ENCODE data around the gene NFAM1. TPM values are rescaled to one million over a fixed set of nuclear protein-coding genes. Genes with fewer than 3 reads are reported as not detected.

NFAM1 gene, protein sequence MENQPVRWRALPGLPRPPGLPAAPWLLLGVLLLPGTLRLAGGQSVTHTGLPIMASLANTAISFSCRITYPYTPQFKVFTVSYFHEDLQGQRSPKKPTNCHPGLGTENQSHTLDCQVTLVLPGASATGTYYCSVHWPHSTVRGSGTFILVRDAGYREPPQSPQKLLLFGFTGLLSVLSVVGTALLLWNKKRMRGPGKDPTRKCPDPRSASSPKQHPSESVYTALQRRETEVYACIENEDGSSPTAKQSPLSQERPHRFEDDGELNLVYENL
- polyA plus RNA-seq (2014; cell fraction: cytosol; rRNA removed): 0.15 and 0.65 TPM in 2 replicates
- 0.33 and 0.42 TPM in 2 replicates for polyA plus RNA-seq (2014; cell fraction: nucleus; rRNA removed)

DNA sequence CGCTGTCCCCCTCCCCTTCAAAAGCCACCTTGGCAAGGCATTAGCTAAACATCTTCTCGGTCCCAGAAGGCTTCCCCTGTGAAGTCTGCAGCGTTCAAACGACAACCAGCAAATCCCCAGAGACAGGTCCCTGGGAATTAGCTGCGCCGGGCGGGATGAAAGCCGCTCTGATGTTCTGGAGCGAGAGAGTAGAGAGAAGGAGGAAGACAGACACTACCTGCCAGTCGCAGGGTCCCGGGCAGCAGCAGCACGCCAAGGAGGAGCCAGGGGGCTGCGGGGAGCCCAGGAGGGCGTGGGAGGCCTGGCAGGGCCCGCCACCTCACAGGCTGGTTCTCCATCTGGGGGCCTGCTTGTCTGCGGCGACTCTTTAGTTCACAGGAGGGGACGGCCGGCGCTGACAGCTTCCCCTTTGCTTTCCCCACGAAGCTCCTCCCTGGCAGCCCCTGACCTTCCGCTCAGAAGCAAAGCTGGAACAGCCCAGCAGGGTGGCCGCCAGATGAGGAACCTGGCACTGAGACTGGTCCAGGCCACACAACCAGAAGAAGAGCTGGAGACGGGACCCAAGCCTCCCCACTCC lies at the start of gene NFAM1:
Gene NFAM1, minus strand, starts transcription at position 384 of the 577 bp plus-strand sequence. Its CDS starts 46 bp downstream, at position 338.
- peak; percentile 71 for DNase-seq (ENCODE audit: low spot score)

DNA sequence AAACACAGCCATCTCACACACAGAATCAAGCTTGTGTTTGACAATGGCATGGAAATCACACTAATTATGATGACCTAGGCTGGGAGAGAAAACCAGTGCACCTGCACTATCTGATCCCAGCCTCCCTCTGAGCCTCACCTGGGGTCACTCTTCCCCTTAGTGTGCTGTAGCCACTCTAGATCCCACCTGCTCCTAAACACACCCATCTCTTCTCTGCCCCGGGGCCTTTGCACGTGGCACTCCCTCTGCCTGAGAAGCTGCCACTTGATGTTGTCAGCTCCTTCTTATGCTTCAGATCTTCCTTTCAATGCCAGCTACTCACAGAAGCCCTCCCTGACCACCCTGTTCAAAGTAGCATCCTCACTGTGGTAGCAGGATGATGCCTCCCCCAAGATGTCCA lies 42.9 kb upstream of the NFAM1 start:
- no peak for DNase-seq (ENCODE audit: low spot score)

DNA sequence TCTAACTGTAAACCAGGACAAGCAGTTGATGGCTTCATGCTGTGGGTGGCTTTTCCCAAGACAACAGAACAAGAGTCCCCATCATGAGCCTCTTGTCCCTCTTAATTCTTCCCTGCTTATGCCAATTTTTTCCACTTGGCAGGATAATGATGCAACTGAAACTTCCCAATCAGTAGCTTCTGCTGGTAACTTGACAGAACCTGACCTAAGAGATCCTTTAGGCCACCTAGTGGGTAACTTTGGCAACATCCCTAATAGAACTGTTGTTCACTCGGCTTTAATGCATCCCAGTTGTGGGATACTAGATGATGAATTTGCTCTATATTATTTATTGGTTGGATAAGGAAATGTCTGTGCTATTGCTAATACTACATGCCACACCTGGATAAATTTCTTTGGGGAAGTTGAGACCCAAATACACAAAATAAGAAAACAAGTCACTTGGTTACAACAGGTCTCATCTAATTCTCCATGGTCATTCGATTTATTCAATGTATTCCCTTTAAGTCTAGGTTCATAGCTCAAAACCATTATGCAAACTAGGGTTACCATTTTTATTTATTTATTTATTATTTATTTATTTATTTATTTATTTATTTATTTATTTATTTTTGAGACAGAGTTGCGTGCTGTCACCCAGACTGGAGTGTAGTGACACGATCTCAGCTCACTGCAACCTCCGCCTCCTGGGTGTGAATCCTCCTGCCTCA lies 41.4 kb upstream of the NFAM1 start:
- peak; percentile 71 for DNase-seq (ENCODE audit: low spot score)

DNA sequence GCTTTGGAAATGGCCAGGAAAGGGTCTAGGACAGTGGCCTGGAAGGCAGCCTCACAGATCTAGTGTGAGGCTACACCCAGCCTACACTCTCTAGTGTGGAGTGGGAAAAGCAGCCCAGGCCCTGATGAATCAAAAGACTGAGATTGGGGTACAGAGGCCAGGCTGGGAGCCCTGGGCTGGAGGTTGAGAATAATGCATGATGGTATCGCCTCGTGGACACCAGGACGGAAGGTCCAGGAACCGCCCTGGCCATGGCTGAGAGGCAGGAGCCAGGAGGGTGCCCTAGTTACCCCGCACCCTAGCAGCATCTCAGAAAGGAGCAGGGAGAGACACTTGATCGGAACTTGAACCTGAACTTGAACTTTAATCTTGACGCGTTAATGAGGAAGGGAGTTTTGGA lies 40.5 kb upstream of the NFAM1 start:
- no peak for DNase-seq (ENCODE audit: low spot score)

DNA sequence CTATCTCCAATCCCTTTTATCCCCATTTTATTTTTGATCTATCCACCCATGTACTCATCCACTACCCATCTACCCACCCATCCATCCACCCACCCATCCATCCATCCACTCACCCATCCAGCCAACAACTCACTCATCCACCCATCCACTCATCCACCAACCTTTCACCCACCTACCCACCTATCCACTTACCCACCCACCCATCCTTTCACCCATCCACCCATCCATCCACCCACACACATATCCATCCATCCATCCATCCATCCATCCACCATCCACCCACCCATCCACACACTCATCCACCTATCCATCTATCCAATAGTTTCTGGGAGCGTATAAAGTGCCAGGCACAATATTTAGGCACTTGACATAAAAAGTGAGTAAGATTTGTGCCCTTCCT lies 39.2 kb upstream of the NFAM1 start:
- DNase-seq (ENCODE audit: low spot score): no peak

DNA sequence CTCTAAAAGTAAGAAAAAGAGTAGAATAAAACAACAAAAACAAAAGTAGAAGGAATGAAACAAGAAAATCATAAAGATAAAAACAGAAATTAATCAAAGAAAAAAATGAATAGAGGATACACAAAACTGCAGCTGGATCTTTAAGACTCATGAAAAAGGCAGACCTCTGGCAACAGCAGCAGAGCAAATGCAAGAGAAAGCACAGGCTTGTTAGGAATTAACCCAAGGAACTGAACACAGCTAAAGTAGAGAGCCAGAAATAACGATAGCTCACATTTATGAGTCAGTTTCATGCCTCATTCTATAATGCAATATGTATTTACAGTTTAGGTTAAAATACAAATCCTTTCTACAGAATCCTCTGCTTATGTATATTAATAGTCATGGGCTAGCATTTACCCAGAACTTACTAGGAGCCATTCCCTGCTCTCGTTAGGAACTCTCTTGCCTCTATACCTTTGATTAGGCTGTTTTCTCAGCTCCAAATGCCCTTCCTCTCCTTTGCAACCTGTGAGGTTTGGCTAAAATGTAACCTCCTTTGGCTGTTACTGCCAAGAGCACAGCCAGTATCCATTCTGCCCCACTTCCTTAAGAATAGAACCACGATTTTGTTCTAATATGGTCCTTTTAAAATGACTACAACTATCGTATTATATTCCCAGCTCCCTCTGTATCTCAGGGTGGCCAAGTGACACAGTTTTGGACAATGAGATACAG lies 38.3 kb upstream of the NFAM1 start:
- DNase-seq (ENCODE audit: low spot score): no peak

DNA sequence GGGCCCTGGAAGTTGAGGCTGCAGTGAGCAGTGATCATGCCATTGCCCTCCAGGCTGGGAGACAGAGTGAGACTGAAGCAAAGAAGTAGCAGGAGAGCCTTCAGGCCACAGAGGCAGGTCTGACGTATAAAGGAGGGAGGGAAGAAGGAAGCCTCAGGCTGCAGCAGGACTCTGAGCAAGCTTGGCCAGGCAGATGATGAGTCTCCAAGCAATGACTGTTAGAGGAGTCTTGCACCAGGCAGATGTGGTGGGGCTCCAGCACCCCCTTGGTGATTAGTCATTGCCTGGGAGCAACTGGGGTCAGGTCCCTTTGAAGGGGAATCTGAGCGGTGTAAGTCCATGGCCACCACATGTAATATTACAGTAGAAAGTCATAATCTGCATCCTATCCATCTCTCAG lies 36.6 kb upstream of the NFAM1 start:
- no peak for DNase-seq (ENCODE audit: low spot score)

DNA sequence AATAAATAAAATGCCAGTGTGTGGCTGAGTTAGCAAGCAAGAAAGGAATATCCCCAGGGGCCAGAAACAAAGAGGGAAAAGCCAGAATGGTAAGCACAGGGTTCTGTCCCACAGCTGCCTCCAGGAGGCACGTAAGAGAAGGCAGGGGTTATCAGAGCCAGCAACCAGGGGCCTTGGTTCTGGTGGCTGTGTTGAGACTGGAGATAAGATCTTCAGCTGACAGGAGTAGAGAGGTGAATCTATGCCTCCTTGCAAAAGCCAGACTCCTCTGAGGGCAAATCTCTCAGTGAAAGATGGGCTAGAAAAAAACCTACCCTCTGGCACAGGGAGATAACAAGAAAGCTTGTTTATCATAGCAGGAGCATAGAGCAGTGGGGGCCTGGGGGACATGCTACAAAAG lies 29.8 kb upstream of the NFAM1 start:
- DNase-seq (ENCODE audit: low spot score): peak; percentile 96

DNA sequence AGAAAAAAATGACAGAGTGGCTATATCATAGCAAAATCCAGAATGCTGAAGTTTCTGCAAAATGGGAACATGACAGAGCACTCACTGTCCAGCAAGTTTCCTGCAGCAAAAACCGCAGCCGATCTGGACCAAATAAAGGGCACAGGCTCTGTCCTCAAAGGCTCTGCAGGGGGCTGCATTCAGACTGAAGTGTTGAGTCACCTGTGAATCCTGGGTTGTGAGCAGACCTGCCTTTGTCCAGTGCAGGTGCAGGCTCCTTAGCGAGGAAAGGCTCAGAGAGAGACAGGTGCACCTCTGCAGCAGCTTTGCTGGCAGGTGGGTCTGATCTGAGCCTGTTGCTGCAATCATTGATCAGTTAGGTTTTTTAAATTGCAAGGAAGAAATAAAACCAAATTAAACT lies 29.3 kb upstream of the NFAM1 start:
- no peak for DNase-seq (ENCODE audit: low spot score)

DNA sequence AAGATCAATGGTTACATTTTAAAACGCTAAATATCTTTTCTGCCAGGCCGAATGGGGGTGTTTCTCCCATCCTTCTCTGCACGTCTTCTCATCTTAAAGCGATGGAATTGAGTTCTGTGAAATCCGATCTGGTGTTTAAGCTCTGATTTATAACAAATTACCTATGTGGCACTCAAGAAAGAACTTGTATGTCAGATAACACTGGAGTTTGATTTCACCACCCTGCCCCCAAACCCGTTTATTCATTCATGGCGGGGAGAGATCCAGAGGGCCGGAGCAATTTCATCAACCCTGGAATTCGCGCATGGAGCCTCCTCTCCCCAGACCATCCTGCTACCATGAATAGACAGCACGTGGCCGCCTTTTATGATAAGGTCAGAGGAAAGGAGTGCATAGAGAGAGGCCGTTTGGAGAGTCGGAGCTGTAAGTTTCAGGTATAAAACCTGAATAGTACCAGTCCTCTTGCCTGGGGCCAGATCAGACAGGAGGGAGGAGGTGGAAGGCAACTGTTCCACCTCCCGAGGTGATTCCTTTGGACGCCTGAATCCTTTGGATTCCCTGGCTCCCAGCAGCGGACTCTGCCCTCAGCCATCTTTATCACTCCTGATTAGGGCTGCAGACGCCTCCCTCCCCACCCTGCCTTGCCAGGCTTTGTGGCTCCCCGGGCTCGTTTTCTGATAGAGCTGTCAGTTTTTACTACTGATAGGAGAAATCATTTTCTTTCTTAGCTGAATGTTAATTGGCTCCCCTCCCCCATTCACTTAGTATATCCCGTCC lies 27.3 kb upstream of the NFAM1 start:
- peak; percentile 76 for DNase-seq (ENCODE audit: low spot score)

DNA sequence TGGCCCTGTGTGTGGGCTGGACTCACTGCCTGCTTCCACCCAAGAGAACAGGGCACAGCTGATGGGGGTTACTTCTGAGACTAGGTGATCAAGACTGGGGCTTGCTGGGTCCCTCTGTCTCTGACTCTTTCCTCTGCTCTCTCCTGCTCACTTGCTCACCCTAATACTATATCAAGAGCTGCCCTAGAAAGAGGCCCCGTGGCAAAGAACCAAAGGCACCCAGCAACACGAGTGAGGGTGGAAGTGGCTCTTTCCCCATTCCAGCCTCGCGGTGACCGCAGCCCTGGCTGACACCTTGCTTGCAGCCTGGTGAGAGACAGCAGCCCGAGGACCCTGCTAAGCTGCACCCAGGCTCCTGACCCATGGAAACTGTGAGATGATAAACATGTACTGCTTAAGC lies 20.7 kb upstream of the NFAM1 start:
- DNase-seq (ENCODE audit: low spot score): no peak

DNA sequence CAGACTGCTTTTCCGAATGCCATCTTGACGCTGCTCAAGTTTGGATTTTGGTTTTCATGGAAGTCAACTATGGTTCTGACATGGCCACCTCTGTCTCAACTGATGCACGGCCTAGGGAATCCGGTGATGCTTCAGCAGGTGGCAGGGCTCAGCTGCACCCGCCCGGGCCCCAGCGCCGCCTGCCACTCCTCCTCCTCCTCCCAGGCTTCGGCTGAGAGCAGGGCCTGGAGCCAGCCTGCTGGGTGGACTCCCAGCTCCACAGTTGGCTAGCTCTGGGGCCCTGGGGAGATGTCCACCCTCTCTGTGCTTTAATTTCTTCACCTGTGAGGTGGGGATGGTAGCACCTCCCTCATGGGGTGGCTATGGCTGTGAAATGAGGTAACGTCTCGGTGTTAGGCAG lies 20.3 kb upstream of the NFAM1 start:
- no peak for DNase-seq (ENCODE audit: low spot score)

DNA sequence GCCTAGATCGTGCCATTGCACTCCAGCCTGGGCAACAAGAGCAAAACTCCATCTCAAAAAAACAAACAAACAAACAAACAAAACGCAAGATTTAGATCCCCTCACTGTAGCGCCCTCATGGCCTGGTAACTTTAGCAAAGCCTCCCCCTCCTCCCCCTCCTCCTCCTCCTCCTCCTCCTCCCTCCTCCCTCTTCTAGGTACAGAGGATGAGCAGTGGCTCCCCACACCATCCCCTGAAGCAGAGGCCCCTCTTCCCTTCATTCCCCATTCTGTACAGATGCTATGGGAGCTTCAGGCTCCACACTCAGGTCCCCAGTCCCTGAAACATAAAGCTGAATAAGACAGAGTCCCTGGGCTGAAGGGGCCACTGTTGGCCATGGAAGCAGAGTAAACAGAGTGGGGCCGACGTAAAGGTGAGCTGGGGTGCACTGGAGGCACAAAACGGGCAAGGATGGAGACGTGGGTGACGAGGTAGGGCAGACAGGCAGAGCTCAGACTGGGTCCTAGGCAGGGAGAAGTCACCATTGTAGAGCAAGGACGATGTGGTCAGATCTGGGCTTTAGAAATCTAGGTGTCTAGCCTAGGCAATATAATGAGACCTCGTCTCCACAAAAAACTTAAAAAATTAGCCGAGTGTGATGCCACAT lies 19.4 kb upstream of the NFAM1 start:
- DNase-seq (ENCODE audit: low spot score): no peak

DNA sequence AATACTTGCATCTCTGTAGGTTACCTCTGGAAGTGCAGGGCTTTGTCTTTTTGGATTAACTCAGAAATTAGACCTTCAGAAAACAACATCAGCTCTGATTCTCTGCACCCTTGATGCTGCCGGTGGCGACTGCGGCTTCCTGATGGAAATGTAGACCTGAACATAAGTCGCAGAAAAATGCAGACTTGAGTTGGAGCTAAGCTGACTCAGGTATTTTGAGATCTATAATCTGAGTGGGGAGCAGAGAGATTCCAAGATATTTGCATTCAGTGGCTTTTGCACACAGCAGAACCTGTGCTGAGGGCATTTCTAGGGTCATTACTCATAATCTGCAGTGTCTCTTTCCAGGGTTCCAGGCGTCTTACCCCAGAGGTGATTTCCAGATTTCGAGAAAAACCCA lies 18.7 kb upstream of the NFAM1 start:
- no peak for DNase-seq (ENCODE audit: low spot score)

DNA sequence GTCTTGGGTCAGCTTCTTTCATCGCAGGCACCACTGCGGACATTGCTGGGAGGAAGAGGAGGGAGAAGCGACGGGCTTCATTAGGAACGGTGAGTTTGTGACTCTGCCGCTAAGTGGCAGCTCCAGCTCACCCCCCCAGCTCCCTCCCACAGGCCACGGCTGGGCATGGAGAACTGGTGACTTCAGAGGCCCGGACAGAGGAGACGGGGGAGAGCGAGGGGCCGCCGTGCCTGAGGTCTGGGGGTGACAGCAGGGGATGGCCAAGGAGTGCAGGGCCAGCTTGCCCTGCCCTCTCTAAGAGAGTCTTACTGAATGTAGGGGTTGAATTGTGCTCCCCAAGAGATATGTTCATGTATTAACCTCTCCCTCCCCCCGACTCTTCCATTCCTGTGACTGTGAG lies 13.9 kb upstream of the NFAM1 start:
- no peak for DNase-seq (ENCODE audit: low spot score)

DNA sequence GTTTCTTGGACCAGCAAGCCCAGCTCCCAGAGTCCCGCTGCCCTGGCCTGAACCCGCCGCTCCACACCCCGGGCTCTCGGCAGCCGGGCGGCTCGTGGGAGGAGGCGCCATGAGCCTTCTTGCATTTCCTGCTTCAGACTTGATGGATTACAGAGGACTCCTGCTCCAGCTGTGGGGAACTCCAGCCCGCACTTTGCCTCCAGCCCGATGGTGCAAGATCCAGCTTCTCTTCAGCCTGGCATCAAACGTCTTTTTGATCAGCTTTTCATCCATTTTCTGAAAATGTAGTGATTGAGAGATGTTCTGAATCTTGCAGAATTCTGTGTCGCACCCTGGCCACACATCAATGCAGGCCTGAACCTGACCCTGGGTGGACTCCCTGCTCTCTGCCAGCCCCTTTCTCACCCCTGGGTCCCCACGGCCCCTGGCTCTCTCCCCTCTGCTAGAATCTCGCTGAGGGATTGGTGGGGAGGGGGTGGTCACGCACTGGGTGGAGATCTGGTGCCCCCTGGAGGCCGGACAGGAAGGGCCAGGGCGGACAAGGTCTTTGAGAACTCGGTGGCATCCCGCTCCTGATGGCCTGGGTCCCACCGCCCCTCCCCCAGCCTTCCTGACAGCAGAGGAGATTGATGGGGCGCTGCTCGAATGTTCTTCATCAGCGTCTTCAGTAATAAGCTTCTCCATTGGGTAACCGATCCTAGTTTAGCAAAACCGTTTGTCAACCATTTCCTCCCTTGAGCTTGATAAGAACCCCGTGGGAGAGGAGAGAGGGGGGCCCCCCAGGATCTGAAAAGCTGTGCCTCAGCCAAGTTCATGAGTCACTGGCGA lies 12.1 kb upstream of the NFAM1 start:
- DNase-seq (ENCODE audit: low spot score): peak; percentile 93

DNA sequence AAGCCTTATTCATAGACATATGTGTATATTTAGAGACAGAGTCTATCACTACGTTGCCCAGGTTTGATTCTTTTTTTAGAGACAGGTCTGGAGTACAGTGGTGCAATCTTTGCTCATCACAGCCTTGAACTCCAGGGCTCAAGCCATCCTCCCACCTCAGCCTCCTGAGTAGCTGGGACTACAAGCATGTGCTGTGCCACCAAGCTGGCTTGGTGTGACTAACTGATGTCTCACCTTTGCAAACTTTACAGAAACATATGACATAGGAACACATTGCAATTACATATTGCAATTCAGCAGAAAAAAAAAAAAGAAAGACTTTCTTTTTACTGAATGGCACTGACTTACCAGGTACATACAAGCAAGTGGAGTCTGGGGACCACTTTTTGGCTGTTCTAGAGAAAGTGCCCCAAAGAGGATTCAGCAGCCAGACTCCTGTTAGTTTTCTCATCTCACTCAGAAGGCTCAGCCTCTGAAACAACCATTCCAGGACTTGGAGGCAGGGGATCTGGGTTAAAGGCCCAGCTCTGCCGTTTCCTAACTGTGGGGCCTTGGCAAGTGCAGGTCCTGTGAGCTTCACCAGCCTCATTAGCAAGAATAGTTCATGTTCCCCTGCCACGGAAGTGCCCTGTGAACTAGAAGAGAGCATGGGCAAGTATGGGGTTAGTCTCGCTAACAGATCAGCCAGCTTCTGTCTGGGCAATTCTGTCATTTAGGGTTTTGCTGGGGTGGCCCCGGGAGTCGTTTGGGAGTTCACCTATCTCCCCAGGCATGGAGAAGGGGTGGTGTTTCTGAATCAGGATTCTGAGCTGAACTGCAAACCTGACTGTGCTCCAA lies 11.3 kb upstream of the NFAM1 start:
- no peak for DNase-seq (ENCODE audit: low spot score)

DNA sequence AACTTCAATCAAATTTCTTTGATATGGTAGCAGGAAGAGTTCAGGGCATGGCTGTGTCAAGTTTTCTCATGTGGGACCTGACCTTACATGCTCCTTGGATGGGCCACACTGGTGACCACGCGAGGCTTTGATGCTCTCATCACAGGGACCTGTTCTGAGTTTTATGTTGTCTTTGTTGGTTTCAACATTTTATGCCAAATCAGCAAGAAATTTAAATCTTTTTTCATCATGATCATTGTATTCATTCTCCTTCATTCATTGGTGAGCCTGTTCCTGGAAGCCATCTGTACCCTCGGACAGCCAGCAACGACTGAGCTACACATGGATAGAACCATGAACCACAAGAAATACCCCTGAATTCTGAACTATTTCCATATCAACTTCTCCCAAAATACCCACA lies 10.5 kb upstream of the NFAM1 start:
- no peak for DNase-seq (ENCODE audit: low spot score)

DNA sequence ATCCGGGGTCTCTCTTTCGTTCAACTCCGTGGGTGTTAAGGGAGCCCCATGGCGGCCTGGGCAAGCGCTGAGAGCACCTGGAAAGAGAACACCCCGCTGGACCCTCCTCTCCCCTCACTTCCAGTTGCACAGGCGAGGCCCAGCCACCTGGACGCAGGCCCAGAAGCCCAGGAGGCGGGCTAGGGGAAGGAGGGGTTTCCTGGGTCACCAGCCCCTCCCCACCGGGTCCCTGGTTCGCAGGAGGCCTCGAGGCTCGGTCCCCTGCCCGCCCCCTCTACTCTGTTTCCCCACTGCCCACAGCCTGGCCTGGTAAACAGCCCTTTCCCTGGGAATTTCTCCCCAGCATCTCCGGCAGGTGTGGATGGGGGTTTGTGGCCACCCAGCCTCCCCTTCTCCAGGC lies 8.5 kb upstream of the NFAM1 start:
- DNase-seq (ENCODE audit: low spot score): no peak
